ENCODE measurements around the gene ZNF317.
A peak's percentile ranks its signal among the peaks of the same experiment; 100 is the strongest.
"Not testable (repeated sequence)": the region's sequence is repeated elsewhere in the genome, so short reads cannot be mapped to it uniquely, and the experiment has no call there.

Gene ZNF317

GRCh38 chr19:9189535-9189934 lies 49.3 kb downstream of the ZNF317 start:
- no peak for DNase-seq (ENCODE audit: low read depth in 1 of 2, low spot score in 1 of 2)
- TF ChIP-seq JUND (IDR thresholded peaks at IDR 0.05; ENCODE audit: low read depth), result no peak
- in situ Hi-C loops (cut with HindIII; ENCODE audit: low pct_unique_long_range_greater_than_20kb, low sequenced_read_pairs), result no loop called here

DNA sequence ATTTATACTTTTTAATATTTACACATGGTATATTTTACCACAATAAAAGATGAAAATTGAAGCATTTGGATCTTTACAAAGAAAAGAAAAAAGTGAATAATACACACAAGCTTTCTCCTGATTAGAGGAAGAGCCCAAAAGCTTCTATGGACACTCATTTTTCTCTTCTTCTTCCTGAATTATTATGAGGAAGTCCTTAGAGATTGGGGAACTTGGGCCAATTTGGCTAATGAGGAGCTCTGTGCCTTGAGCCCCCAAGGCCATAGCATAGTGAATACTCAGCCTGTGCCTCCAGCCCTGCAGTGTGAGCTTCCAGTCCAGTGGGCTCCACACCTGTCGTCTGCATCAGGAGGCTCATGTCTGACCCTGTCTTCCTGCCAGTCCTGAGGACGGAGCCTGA lies 57.8 kb downstream of the ZNF317 start:
- in situ Hi-C loops (cut with HindIII; ENCODE audit: low pct_unique_long_range_greater_than_20kb, low sequenced_read_pairs); DNase-seq (ENCODE audit: low read depth in 1 of 2, low spot score in 1 of 2): not testable (repeated sequence)

DNA sequence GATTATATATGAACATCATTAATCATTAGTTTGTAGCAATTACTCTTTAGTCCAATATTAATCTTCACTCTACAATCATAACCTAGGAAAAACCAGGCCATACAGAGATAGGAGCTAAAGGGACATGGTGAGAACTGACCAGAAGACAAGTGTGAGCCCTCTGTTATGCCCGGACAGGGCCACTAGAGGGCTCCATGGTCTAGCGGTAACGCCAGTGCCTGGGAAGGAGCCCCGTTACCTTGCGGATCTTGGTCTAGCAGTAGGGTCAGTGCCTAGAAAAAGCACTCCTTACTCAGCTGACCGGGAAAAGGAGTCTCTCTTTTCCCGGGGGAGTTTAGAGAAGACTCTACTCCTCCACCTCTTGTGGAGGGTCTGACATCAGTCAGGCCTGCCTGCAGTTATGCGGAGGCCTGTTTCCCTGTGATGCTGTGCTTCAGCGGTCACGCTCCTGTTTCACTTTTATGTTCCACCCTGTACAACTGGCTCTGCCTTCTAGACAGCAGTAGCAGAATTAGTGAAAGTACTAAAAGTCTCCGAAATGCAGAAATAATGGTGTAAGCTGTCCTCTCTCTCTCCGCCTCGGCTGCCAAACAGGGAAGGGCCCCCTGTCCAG lies 65.4 kb downstream of the ZNF317 start:
- TF ChIP-seq JUND (IDR thresholded peaks at IDR 0.05; ENCODE audit: low read depth), result no peak
- in situ Hi-C loops (cut with HindIII; ENCODE audit: low pct_unique_long_range_greater_than_20kb, low sequenced_read_pairs), result no loop called here
- peak; percentile 21 to 69 for DNase-seq (ENCODE audit: low read depth in 1 of 2, low spot score in 1 of 2)

Measured in T47D (cell line).